Liver (tissue), 9 donors: Measurements from ENCODE around the gene HAUS7. TPM values are rescaled to one million over a fixed set of nuclear protein-coding genes. Genes with fewer than 3 reads are reported as not detected.

Experiments used
- DNase-seq: peaks from one replicate; pipeline ENCODE4 v3.0.0-alpha.2; 2017; ENCODE audit warnings: low spot score
- H3K27ac ChIP-seq, 2 donors: one replicate each; pipeline ENCODE4 v1.7.0; 2013; ENCODE audit warnings: inconsistent platforms in 2 of 2, low read length in 2 of 2, control low read depth in 1 of 2, low read depth in 1 of 2, mild to moderate bottlenecking in 1 of 2
- H3K27me3 ChIP-seq, 4 donors: one replicate each; pipeline versions ENCODE4 v1.6.1 to v1.7.0; 2013; ENCODE audit warnings: low read length in 3 of 4, inconsistent platforms in 1 of 4, mild to moderate bottlenecking in 1 of 4, moderate library complexity in 1 of 4; ENCODE audit not compliant: control insufficient read depth in 4 of 4, insufficient read depth in 4 of 4
- H3K36me3 ChIP-seq, 4 donors: one replicate each; pipeline versions ENCODE4 v1.6.1 to v1.7.0; 2013; ENCODE audit warnings: low read length in 3 of 4, mild to moderate bottlenecking in 3 of 4, low read depth in 1 of 4, moderate library complexity in 1 of 4; ENCODE audit not compliant: control insufficient read depth in 4 of 4, insufficient read depth in 3 of 4
- H3K4me1 ChIP-seq, 4 donors: one replicate each; pipeline versions ENCODE4 v1.6.1 to v1.7.0; 2013; ENCODE audit warnings: low read length in 3 of 4, mild to moderate bottlenecking in 3 of 4, moderate library complexity in 1 of 4; ENCODE audit not compliant: control insufficient read depth in 4 of 4, insufficient read depth in 4 of 4
- H3K4me3 ChIP-seq, 3 donors: one replicate each; pipeline versions ENCODE4 v1.6.1 to v1.7.0; 2013; ENCODE audit warnings: low read length in 3 of 3, control low read depth in 1 of 3, low read depth in 1 of 3, mild to moderate bottlenecking in 1 of 3
- H3K9ac ChIP-seq, 2 donors: one replicate each; pipeline ENCODE4 v1.7.0; 2013; ENCODE audit warnings: low read length in 2 of 2, mild to moderate bottlenecking in 2 of 2, moderate library complexity in 2 of 2, control low read depth in 1 of 2, low read depth in 1 of 2
- H3K9me3 ChIP-seq, 4 donors: one replicate each; pipeline versions ENCODE4 v1.6.1 to v1.7.0; 2013; ENCODE audit warnings: low read length in 3 of 4; ENCODE audit not compliant: control insufficient read depth in 4 of 4
- EGR1 ChIP-seq, 2 donors: IDR thresholded peaks; 2 replicates each; pipeline ENCODE4 v1.6.1; 2016 to 2018; ENCODE audit warnings: antibody characterized with exemption in 2 of 2, low read depth in 2 of 2
- FOXA1 ChIP-seq: IDR thresholded peaks from 2 replicates; pipeline ENCODE4 v1.6.1; 2016; ENCODE audit warnings: antibody characterized with exemption
- FOXA2 ChIP-seq: IDR thresholded peaks from 2 replicates; pipeline ENCODE4 v1.6.1; 2016; ENCODE audit warnings: antibody characterized with exemption
- HNF4A ChIP-seq, 2 donors: conservative IDR thresholded peaks; 2 replicates each; pipeline ENCODE4 v1.6.1; 2016; ENCODE audit warnings: antibody characterized with exemption in 2 of 2, mild to moderate bottlenecking in 2 of 2
- JUND ChIP-seq, 2 donors: IDR thresholded peaks; 2 replicates each; pipeline ENCODE4 v1.6.1; 2016; ENCODE audit warnings: antibody characterized with exemption in 2 of 2
- NR2F2 ChIP-seq: IDR thresholded peaks from 2 replicates; pipeline ENCODE4 v1.6.1; 2016; ENCODE audit warnings: antibody characterized with exemption
- RAD21 ChIP-seq, 2 donors: IDR thresholded peaks; 2 replicates each; pipeline ENCODE4 v1.6.1; 2016; ENCODE audit warnings: antibody characterized with exemption in 2 of 2, mild to moderate bottlenecking in 2 of 2
- RXRA ChIP-seq, 2 donors: IDR thresholded peaks; 2 replicates each; pipeline ENCODE4 v1.6.1; 2017 to 2018; ENCODE audit warnings: antibody characterized with exemption in 2 of 2, mild to moderate bottlenecking in 1 of 2
- SP1 ChIP-seq: IDR thresholded peaks from 2 replicates; pipeline ENCODE4 v1.6.1; 2018; ENCODE audit warnings: antibody characterized with exemption, mild to moderate bottlenecking
- TAF1 ChIP-seq: conservative IDR thresholded peaks from 2 replicates; pipeline ENCODE4 v1.6.1; 2016; ENCODE audit warnings: antibody characterized with exemption, mild to moderate bottlenecking
- YY1 ChIP-seq: IDR thresholded peaks from 2 replicates; pipeline ENCODE4 v1.6.1; 2016; ENCODE audit warnings: antibody characterized with exemption, mild to moderate bottlenecking
- WGBS: extraction: QIAGEN DNeasy Blood & Tissue Kit; methylation state at CpG from one replicate; pipeline ENCODE4 v1.1.7; 2013; 5-methylcytosine and 5-hydroxymethylcytosine counted together
- polyA plus RNA-seq, 2 donors: library from polyadenylated mRNA; stranded (reverse) in 1 of 2; unstranded in 1 of 2; fragments of 200-250 nt in 1 of 2; fragments of >200 nt in 1 of 2; fragmentation: Nextera tagmentation in 1 of 2; extraction: Ambion mirVana in 1 of 2; gene quantifications; one replicate each; pipeline versions ENCODE4 v1.2.1 to v1.2.3, GENCODE V29; 2013 to 2015
- total RNA-seq, 2 donors: library from RNA; depleted of rRNA; stranded (reverse); fragments of >200 nt; gene quantifications; one replicate each; pipeline ENCODE4 v1.2.3, GENCODE V29; 2014
- TF ChIP-seq, protein P1 (sequence below): fragments of 150-350 bp; IDR thresholded peaks from 2 replicates; pipeline ENCODE4 v1.5.1; 2017; ENCODE audit warnings: improper control_type of control experiment, low read depth, low read length; ENCODE audit not compliant: missing input control
- TF ChIP-seq, protein P2 (sequence below): IDR thresholded peaks from 2 replicates; pipeline ENCODE4 v1.6.1; 2016; ENCODE audit warnings: antibody characterized with exemption, mild to moderate bottlenecking
- TF ChIP-seq, protein P3 (sequence below): IDR thresholded peaks from 2 replicates; pipeline ENCODE4 v1.6.1; 2016; ENCODE audit warnings: antibody characterized with exemption
- TF ChIP-seq, protein P4 (sequence below): IDR thresholded peaks from 2 replicates; pipeline ENCODE4 v1.6.1; 2016; ENCODE audit warnings: antibody characterized with exemption
- donor health status: healthy.
- donor health status: healthy.
- donor health status: healthy.
- donor health status: healthy.
- donor health status: healthy.

HAUS7 gene
- total and polyA plus RNA-seq, 4 donors: 7.0 to 8.9 (median 7.8) TPM

DNA sequence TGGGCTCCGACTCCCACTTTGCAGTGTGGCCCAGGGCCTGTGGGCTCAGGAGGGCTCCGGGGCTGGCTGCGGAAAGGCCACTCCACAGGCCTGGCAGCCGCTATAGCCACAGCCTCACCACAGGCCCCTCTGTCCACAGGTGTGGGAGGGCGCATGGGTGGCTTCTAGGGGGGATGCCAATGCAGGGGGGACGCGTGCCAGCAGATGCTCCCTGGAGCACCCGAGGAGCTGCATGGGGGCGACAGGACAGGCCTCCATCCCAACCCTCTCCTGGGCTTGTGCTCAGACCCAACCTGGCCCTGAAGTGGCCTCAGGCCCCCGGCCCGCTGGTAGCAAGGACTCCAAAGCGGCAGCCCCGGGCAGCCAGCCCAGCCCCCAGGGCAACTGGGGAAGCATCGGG is 32.4 kb upstream of the HAUS7 start:
- H3K4me1 ChIP-seq: peaks cover 0 to 4% (median 0%) of the 10 kb centered on the region in 4 donors
- H3K9me3 ChIP-seq: no peaks in the 10 kb centered on the region
- 78% methylated on average over 14 of the region's 14 CpGs for WGBS
- no peak for DNase-seq
- H3K9ac ChIP-seq: no peak overlapping the region
- no peak for TF ChIP-seq RXRA (IDR thresholded peaks at IDR 0.05)
- H3K36me3 ChIP-seq: no peaks in the 10 kb centered on the region
- H3K27me3 ChIP-seq: no peaks in the 10 kb centered on the region
- H3K4me3 ChIP-seq: no peak overlapping the region
- H3K27ac ChIP-seq: no peak overlapping the region

DNA sequence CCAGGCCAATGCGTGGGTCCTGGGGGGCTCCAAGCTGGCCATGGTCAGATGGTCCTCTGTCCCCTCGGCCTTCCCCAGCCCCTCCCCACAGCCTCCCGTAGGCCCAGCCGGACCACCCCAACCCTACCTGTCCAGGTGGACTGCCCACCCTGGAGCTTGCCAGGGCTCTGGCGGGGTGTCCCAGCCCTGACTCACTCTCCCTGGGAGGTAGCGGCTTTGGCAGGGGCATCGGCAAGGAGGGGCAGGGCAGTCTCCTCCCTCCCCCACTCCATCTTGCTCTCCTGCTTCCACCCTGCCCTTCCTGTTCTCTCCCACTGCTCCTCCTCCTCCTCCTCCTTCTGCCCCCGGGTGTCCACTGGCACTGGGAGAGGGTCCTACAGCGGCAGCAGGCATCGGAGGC is 31.8 kb upstream of the HAUS7 start:
- no peaks in the 10 kb centered on the region for H3K27me3 ChIP-seq
- TF ChIP-seq YY1 (no peak), FOXA1 (no peak), TAF1 (no peak), NR2F2 (no peak), EGR1 (IDR thresholded peaks at IDR 0.05; ENCODE audit: low read depth in 2 of 2) (no peak), RXRA (IDR thresholded peaks at IDR 0.05) (no peak), HNF4A (conservative IDR thresholded peaks at IDR 0.05) (no peak), FOXA2 (no peak), SP1 (no peak), RAD21 (IDR thresholded peaks at IDR 0.05) (no peak), JUND (IDR thresholded peaks at IDR 0.05) (no peak)
- TF ChIP-seq, protein P1, sequence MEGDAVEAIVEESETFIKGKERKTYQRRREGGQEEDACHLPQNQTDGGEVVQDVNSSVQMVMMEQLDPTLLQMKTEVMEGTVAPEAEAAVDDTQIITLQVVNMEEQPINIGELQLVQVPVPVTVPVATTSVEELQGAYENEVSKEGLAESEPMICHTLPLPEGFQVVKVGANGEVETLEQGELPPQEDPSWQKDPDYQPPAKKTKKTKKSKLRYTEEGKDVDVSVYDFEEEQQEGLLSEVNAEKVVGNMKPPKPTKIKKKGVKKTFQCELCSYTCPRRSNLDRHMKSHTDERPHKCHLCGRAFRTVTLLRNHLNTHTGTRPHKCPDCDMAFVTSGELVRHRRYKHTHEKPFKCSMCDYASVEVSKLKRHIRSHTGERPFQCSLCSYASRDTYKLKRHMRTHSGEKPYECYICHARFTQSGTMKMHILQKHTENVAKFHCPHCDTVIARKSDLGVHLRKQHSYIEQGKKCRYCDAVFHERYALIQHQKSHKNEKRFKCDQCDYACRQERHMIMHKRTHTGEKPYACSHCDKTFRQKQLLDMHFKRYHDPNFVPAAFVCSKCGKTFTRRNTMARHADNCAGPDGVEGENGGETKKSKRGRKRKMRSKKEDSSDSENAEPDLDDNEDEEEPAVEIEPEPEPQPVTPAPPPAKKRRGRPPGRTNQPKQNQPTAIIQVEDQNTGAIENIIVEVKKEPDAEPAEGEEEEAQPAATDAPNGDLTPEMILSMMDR: no peak
- TF ChIP-seq, protein P2, sequence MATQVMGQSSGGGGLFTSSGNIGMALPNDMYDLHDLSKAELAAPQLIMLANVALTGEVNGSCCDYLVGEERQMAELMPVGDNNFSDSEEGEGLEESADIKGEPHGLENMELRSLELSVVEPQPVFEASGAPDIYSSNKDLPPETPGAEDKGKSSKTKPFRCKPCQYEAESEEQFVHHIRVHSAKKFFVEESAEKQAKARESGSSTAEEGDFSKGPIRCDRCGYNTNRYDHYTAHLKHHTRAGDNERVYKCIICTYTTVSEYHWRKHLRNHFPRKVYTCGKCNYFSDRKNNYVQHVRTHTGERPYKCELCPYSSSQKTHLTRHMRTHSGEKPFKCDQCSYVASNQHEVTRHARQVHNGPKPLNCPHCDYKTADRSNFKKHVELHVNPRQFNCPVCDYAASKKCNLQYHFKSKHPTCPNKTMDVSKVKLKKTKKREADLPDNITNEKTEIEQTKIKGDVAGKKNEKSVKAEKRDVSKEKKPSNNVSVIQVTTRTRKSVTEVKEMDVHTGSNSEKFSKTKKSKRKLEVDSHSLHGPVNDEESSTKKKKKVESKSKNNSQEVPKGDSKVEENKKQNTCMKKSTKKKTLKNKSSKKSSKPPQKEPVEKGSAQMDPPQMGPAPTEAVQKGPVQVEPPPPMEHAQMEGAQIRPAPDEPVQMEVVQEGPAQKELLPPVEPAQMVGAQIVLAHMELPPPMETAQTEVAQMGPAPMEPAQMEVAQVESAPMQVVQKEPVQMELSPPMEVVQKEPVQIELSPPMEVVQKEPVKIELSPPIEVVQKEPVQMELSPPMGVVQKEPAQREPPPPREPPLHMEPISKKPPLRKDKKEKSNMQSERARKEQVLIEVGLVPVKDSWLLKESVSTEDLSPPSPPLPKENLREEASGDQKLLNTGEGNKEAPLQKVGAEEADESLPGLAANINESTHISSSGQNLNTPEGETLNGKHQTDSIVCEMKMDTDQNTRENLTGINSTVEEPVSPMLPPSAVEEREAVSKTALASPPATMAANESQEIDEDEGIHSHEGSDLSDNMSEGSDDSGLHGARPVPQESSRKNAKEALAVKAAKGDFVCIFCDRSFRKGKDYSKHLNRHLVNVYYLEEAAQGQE: no peak
- TF ChIP-seq, protein P3, sequence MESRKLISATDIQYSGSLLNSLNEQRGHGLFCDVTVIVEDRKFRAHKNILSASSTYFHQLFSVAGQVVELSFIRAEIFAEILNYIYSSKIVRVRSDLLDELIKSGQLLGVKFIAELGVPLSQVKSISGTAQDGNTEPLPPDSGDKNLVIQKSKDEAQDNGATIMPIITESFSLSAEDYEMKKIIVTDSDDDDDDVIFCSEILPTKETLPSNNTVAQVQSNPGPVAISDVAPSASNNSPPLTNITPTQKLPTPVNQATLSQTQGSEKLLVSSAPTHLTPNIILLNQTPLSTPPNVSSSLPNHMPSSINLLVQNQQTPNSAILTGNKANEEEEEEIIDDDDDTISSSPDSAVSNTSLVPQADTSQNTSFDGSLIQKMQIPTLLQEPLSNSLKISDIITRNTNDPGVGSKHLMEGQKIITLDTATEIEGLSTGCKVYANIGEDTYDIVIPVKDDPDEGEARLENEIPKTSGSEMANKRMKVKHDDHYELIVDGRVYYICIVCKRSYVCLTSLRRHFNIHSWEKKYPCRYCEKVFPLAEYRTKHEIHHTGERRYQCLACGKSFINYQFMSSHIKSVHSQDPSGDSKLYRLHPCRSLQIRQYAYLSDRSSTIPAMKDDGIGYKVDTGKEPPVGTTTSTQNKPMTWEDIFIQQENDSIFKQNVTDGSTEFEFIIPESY: no peak
- TF ChIP-seq, protein P4, sequence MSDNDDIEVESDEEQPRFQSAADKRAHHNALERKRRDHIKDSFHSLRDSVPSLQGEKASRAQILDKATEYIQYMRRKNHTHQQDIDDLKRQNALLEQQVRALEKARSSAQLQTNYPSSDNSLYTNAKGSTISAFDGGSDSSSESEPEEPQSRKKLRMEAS: no peak
- no peak overlapping the region for H3K4me3 ChIP-seq
- WGBS: 72% methylated on average over 10 of the region's 10 CpGs
- H3K36me3 ChIP-seq: no peaks in the 10 kb centered on the region
- DNase-seq: no peak
- H3K9ac ChIP-seq: no peak overlapping the region
- peaks cover 0 to under 1% (median 0%) of the 10 kb centered on the region in 4 donors for H3K4me1 ChIP-seq
- H3K9me3 ChIP-seq: no peaks in the 10 kb centered on the region
- H3K27ac ChIP-seq: no peak overlapping the region
